GM12878 (cell line): ENCODE results near the gene LCE1F.

Experiments
- CTCF ChIP-seq, 3 experiments: IDR thresholded peaks in 2 of 3; conservative IDR thresholded peaks in 1 of 3; 2 replicates each; pipeline ENCODE4 v1.5.1; 2011; ENCODE audit warnings: low read depth in 3 of 3, low read length in 3 of 3, mild to moderate bottlenecking in 3 of 3, control low read depth in 2 of 3, moderate library complexity in 2 of 3, inconsistent platforms in 1 of 3, mixed read lengths in 1 of 3; ENCODE audit not compliant: control insufficient read depth in 2 of 3, insufficient read depth in 1 of 3; ENCODE audit errors: extremely low read depth in 1 of 3
- EZH2 ChIP-seq: IDR thresholded peaks from 2 replicates; pipeline ENCODE4 v1.6.1; 2012; ENCODE audit warnings: low read depth, mild to moderate bottlenecking, control low read depth, inconsistent platforms, low read length, borderline replicate concordance; ENCODE audit not compliant: control insufficient read depth
- MTA3 ChIP-seq: IDR thresholded peaks from 2 replicates; pipeline ENCODE4 v1.6.1; 2012; ENCODE audit warnings: low read length, inconsistent platforms, borderline replicate concordance
- ZBTB11 ChIP-seq: fragments of 450-650 bp; formaldehyde crosslinking; IDR thresholded peaks from 2 replicates; pipeline ENCODE4 v1.5.0; 2022; ENCODE audit warnings: mild to moderate bottlenecking, missing genetic modification characterization

GRCh38 chr1:152741656-152742055 lies 33.3 kb upstream of the LCE1F start:
- no peak for TF ChIP-seq CTCF (IDR thresholded peaks at IDR 0.05 in 2 of 3, conservative IDR thresholded peaks at IDR 0.05 in 1 of 3; ENCODE audit: control insufficient read depth in 2 of 3, extremely low read depth in 1 of 3, insufficient read depth in 1 of 3, low read depth in 3 of 3, low read length in 3 of 3)
- no peak for TF ChIP-seq ZBTB11 (CRISPR knock-in tag)
- TF ChIP-seq MTA3: no peak
- TF ChIP-seq EZH2: no peak
